GOT3 (cell line): Measurements from ENCODE around the gene ASB7.
"Not testable (repeated sequence)": the region's sequence is repeated elsewhere in the genome, so short reads cannot be mapped to it uniquely, and the experiment has no call there.

ENCODE experiments used
- DNase-seq: peaks from one replicate; lab custom pipeline; 2025; ENCODE audit warnings: mixed read lengths; lab: John Stamatoyannopoulos, UW

Gene ASB7

DNA sequence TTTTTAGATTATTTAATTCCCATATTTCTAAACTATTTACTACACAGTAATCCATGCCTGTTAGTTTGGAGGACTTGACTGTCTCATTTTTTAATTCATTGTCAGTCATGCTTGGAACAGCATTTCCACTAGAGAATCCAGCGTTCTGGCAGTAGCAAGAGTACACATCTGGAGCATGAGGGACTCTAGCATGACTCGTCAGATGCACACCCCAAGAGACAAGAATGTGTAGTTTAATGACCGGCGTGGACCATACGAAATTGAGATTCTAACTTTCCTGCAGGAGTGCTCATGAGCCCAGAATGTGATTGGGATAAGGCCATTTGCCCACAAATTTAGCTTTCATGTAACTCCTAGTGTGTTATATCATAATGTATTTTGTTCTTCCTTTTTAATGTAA, 48.9 kb downstream of the ASB7 start:
- no peak for DNase-seq

DNA sequence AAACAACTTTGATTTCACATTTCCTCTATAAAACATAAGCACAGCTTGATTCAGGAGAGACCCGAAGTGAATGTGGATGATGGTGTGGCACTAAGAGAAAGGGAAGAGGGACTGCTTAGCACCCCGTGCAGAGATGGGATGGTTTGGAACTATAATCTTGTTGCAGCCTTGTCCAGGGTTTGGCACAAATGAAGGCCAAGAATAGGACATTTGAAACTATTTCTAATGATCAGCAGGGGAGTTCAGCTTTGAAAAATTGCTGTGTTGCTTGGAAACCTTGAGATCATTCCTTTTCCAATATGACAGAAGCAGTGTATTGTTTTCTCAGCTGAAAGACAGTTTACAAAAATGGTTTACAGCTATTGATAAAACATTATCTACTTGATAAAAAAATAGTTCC, 49.7 kb downstream of the ASB7 start:
- DNase-seq, result no peak

DNA sequence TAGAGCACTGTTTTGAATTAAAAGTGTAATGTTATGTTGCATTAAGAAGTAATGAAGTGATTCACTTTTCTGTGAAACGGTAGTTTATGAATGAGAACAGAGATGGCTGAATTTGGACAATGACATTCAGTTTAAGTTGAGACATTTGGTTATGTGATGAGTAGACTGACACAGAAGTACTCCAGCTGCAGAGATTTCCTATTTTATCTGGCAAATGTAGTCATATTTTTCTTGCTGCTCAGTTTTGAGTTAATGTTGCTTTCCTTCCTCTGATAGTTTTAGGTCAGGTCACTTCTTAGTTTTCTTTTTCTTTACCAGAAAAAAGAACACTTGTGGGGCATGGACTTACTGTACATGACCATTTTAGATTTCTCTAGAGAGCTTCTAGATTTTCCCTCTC, 51.2 kb downstream of the ASB7 start:
- no peak for DNase-seq

DNA sequence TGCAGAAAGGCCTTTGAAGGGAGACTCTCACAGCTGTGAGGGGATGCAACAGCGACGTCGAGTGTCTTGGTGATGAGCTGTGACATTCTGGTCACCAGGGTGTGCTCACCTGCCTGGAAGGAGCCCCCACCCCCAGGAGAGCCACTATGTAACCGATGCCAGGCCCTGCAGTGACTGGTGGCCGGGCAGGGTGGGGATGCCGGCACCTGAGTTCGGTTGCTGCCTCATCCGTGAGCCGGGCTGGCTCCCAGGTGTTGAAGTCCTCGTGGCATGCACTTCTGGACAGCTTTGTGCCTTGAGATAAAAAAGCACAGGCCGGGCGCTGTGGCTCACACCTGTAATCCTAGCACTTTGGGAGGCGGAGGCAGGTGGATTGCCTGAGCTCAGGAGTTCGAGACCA, 56.5 kb downstream of the ASB7 start:
- no peak for DNase-seq

DNA sequence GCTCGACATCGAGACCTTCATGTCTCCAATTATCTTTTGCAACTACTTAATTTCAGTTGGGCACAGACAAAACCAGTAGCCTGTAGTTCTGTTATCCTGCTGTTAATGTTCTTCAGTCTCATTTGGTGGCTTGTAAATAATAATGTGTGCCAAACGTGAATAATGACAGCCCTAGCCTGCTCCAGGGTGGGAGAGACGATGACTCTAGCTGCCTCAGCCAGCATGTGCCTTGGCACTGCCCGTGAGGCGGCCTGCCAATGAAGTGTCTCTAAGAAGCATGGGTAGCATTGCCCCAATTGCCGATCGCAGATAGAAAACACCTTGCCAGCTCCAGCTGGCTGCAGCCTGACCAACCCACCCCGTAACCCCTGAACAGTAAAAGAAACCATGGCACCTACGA, 58.8 kb downstream of the ASB7 start:
- no peak for DNase-seq

DNA sequence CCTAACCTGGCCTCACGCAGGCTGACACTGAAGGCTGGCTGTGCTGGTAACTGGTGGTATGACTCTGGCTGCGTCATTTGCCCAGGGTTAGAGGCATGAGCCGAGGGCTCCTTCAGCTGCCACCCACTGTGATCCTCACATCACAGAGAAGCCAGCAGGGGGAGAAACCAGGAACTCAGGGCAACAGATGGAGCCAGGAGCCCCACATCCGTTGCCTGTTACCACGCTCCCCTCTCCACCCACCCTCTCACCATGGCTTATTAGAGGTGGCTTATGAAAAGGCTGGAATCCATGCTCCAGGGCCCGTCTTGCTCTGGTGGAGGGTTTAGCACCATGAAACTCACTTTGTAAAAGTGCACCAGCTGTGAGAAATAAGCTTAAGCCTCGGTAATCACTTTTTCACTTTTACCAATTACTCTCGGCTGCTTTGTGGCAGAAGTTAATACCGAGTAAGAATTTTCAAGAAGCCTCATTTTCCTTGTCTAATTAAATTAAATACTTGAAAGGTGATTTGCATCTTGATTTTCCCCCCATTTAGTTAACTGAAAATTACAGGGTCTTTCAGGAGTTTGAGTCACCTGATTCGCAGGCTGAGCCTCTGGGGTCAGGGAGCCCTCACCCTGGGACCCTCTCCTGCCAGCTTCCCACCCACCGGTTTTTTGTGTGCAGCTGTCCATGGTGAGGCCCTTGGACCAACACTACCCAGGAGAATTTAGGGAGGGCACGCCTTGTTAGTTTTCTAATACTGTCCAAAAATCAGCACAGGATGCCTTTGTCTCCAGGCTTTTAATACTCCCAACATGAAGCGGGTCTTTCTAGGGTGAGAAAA, 60.9 kb downstream of the ASB7 start:
- DNase-seq, result no peak

DNA sequence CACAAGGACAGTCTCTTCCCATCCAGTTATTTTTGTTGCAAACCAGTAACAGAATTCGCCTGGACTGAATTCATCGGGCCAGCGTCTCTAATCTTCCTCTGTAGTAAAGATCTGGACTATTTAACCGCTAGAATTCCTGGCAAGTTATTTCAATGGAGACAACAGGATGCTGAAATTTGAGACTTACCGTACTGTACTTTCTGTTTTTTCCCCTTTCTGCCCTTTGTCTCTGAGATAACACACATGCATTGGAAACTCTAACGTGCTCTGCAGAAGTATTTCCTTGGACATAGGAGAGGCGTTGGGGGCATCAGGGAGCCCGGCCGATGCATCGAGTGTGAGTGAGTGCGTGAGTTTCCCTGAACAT, 61.5 kb downstream of the ASB7 start:
- no peak for DNase-seq

DNA sequence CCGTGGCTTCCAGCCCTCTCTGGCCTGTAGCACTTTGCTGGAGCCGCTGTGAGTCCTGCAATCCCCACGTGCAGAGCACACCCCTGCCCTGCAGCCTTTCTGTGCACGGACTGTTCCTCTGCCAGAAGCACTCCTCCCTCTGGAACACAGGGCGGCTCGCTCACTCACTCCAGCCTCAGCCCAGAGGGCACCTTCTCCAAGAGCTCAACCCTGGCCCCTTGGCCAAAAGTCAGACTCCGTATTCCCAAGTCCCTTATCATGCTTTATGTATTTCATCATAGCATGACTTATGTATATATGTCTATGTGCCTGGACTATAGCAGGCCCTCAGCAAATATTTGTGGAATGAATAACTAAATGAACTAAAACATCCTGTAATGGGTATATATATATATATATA, 63.2 kb downstream of the ASB7 start:
- DNase-seq, result no peak

DNA sequence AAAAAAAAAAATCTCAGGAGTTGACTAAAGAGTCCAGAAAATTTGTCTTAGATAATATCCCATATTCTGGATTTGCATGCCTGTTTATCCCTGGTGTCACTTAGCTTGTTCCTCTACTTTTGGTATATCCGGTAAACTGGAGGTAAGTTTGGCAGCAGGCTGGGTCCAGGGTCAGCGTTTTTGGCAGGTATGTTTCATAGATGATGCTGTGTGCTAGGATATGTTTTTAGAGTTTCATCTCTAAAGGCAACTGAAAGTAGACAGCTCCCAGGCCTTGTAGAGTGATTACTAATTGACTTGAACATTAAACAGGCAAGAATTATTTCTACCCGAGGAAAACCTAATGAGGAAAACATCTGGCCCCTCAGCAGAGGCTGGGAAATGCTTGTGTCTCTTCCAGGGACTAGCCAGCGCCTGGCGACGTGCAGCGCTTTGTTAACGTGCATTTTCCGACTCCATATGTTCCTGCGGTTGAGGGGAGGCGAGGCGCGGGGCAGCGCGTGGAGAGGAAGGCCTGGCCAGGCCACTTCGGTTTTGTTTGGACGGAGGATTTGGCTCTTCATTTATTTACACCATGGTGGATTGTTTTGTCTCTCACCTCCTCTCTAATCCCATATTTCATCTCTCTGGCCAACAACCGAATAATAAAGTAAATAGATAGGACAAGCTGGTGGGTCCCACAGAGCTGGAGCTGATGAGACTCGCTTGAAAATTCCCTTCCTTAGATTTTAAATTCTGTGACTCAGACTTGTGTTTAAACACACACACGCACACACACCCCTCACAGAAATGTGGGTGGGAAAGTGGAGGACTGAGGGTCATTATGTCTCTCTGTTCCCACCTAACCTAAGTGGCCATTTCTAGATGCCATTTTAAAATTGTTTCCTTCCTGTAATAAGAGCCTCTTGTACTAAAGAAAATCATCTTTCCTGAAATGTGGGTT, 65.3 kb downstream of the ASB7 start:
- no peak for DNase-seq

DNA sequence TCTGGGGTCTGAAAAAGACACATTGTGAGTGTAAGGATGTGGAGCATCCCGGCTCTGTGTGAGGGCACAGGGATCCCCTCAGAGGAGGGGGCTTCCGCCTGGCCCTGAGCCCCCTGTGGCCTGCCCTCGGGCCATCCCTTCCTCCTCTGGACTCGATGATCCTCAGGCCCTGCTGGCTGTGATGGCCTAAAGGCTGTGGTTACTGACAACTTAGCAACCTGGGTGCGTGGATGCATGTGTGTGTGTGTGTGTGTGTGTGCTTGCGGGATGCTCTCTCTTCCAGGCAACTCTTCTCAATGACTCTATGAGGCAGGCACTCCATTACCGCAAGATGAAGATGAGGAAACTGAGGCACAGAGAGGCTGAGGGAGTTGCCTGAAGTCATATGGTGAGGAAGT, 66.0 kb downstream of the ASB7 start:
- DNase-seq, result no peak

DNA sequence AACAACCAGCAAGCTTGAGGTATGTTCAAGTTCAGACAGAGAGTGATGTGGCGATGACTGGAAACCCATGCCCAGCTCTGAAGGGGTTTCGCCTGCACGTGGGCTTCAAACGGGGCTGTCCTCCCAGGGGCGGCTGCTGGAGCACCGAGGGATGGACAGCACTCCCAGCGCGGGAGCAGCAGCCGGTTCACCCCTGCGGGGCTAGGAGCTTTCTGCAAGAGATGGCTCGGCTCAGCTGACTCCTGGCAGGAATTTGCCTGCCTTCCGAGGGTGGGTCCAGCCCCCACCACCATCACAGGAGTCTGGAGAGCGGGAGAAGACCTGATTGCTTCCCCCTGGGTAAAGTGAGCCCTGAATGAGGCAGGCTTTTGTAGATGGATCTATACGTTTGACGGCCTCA, 66.9 kb downstream of the ASB7 start:
- DNase-seq, result no peak

DNA sequence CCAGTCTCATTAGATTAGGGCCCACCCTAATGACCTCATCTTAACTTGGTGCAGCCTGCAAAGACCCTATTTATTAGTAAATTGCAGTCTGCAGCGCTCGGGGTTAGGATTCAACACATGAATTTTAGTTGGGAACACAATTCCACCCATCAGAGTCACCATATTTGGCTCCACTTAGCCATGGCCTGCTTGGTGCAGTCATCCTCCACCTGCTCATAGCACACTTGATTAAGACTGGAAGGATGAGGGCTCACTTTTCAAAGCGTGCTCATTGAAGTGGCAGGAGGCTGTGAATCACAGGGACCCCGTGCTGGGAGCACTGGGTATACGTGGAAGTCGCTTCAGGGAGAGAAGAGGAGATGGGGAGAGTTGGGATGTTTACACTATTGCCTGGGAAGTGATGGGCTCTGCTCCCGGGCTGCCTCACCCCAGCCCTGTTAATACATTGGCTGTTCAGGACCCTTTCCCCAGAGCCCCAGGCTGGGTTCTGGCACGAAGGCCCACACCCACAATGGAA, 68.2 kb downstream of the ASB7 start:
- no peak for DNase-seq

DNA sequence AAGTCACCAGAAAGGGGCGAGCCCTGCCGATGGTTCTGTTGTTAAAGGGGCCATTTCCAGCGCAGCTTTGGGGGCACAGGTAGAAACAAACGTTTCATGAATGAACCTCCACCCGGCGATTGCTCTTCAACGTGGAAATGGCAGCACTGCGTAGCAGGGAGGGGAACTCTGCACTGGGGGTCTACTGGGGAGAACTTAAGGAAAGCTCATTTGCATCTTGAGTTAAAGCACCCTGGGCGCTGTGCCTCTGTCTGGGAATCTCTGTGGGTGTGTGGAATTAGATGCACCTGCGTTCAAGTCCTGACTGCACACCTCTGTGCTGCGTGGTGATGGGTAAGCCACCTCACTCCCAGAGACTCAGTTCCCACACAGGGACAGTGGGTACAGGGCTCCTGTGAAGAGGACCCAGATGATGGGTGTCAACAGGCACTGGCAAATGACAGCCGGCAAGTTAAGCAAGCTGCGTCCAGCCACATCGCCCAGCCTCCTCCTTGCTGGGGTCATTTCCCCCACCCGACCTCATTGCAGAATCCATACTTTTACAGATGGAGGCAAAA, 68.8 kb downstream of the ASB7 start:
- DNase-seq, result no peak

DNA sequence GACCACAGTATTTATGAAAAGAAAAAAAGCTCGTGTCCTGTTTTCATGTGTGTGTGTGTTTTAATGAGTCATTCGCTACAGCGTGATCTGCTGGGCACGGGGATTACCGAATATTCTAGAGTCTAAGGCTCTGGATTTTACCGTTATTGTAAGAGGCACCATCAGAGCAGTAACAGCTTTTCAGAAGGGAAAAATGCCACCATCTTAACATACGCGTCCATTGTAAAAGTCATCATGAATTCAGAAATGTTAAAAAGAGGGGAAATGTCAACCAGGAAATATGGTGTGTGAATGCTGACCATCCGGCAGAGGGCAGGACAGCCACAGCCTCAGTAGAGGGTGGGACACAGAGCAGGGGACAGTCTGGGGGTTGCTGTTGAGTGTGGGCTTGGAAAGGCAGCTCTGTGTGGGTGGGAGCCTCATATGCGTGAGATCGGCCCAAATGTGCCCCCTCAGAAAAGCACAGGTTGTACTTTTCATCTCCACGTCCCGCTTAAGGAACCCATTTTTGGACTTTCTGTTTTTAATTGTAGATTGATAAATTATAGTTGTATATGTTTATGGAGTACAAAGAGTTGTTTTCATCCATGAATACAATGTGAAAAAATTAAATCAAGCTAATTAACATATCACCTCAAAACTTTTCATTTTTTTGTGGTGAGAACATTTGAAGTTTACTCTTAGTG, 69.6 kb downstream of the ASB7 start:
- DNase-seq, result no peak

DNA sequence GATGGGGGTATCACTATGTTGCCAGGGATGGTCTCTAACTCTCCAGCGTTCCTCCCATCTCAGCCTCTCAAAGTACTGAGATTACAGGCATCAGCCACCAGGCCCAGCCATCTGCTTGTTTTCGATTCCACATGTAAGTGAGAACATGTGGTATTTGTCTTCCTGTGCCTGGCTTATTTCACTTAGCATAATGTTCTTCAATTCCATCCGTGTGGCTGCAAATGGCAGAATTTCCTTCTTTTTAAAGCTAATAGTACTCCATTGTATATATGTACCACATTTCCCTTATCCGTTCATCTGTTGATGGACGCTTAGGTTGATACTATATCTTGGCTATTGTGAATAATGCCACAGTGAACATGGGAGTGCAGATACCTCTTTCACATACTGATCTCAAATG, 70.6 kb downstream of the ASB7 start:
- no peak for DNase-seq

DNA sequence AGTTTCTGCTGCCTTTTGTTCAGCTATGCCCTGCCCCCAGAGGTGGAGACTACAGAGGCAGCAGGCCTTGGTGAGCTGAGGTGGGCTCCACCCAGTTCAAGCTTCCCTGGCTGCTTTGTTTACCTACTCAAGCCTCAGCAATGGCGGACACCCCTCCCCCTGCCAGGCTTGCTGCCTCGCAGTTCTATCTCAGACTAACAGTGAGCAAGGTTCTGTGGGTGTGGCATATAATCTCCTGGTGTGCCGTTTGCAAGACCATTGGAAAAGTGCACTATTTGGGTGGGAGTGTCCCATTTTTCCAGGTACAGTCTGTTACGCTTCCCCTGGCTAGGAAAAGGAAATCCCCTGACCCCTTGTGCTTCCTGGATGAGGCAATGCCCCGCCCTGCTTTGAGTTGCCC, 76.8 kb downstream of the ASB7 start:
- DNase-seq, result not testable (repeated sequence)

DNA sequence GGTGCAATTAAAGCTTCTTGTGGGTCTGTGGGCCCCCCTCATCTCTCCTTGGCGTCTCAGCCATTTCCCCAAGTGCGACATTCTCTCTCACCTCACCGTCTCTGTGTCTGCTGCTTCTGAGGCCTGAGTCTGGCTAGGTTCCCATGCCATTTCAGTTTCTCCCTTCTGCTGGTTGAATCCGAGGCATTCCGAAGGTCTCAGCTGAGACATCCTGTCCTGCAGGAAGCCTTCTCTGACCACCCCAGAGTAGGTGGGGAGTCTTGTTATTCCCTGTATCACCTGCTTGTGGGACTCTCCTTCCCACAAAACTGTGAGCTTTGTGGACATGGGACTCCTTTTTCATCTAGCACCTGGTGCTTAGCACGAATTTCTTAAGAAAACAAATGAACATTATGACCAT, 78.3 kb downstream of the ASB7 start:
- DNase-seq, result no peak

DNA sequence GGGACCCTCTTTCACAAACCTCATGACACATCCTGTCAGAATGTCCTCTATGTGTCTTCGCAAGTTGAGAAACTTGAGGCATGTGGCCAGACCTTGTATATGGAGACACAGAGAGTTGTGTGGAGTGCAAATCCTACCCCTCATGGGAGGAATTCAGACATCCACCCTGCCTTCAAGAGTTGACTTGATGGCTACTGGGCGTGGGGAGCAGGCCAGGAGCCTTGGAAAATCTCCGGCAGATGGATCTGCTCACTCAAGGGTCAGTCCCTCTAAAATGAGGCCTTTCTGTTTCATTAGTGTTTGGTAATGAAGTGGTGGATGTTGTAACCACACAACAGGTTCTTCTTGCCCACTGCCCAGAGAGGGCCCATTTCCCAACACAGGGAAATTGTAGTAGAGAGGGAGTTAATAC, 79.0 kb downstream of the ASB7 start:
- no peak for DNase-seq

DNA sequence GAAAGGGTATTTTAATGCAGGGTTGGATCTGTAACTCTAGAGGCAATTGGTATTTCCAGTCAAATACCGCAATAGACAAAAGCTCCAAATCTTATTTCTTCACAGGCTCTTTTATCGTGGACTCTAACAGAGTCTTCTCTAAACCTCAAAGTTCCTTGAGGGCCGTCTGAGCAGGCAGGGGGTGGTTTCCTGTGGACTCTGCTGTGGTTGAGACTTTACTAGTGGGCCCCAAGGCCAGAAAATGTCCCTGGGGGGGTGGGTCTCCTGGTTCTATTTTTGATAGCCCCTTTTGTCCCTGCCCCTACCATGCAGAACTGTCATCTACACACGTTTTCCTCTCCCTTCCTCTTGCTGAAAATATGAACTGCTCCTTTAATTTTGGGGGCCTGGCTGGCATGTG, 80.1 kb downstream of the ASB7 start:
- no peak for DNase-seq

DNA sequence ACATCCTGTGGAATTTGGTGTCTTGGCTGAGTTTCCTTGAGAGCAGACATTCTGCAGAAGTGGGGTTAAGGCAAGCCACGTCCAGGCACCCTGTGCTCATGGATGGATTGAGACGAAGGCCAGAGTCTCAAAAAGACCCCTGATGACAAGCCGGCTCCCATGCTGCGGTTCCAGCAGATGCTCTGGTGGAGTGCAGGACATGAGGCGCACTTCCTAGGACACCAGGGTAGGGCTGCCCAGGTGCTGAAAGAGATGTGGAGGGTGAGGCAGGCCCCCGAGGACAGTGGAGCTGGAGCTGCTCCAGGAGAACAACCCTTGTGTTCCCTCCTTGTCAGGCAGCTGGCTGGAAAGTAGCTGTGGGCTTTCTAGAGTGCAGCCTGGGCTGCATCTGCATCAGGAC, 81.0 kb downstream of the ASB7 start:
- DNase-seq, result no peak

DNA sequence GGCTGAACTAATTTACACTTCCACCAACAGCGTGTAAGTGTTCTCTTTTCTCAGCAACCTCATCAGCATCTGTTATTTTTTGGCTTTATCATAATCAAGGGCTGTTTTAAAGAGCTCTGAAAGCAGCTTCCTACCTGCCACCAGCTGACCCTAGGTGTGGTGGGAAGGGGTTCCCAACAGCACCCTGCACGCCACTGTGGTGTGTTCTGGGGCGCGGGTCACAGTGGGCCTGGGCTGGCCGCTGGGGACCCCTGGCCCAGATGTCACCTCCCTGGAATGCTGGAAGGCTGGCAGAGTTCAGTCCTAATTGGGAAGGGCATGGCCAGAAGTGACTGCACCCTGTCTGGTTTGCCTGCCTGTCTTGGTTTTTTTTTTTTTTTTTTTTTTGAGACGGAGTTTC, 82.2 kb downstream of the ASB7 start:
- DNase-seq, result no peak
